HG03457 (cell line): ENCODE results near the gene FIG4.
"Not testable (repeated sequence)": the region's sequence is repeated elsewhere in the genome, so short reads cannot be mapped to it uniquely, and the experiment has no call there.

Experiments used
- ATAC-seq: cut with Tn5 transposase; IDR thresholded peaks from one replicate; pipeline ENCODE4 v1.9.1; 2021; ENCODE audit warnings: moderate number of reproducible peaks; ENCODE audit not compliant: unreplicated experiment

FIG4 gene

DNA sequence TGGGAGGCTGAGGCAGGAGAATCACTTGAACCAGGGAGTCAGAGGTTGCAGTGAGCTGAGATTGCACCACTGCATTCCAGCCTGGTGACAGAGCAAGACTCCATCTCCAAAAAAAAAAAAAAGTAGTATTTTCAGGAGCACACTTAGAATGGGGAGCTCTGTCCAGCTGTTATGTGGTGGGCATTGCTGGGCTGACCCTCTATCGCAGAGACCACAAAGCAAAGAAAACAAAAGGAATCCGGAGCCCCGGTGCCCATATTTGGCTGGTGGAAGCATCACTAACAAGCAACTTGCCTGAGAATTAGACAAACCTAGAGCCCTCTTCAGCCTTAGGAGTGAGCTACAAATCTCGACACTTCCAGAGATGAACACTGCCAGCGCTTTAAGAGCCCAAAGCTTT lies 149.7 kb downstream of the FIG4 start:
- no peak for ATAC-seq

DNA sequence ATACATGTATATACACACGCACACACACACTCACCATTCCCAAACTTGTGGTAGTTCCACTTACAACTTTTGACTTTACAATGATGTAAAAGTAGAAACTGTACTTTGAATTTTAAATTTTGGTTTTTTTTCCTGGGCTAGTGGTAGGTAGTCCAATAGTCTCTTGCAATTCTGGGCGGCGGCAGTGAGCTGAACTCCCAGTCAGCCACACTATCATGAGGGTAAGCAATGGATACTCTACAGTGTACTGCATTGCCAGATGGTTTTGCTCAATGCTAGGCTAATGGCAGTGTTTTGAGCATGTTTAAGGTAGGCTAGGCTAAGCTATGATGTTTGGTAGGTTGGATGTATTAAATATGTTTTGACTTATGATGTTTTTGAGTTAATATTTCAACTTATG lies 150.8 kb downstream of the FIG4 start:
- ATAC-seq, result no peak

DNA sequence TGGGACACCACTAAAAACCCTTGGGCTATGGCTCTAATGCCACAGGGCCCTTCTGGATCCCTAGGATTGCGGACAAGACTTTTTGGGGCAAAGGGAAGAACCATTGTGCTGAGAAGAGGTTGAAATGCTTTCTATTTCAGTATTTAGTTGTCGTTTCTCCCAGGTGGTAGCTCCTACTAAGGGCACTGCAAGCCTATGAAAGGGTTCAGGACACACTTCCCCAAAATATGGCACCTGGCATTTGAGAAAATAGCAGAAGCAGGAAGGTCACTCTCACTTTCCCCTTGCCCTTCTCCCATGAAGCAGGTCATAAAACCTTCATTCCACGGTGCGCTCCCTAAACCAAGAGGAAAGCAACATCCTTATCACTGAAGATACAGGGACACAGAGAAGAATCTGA lies 161.6 kb downstream of the FIG4 start:
- no peak for ATAC-seq

DNA sequence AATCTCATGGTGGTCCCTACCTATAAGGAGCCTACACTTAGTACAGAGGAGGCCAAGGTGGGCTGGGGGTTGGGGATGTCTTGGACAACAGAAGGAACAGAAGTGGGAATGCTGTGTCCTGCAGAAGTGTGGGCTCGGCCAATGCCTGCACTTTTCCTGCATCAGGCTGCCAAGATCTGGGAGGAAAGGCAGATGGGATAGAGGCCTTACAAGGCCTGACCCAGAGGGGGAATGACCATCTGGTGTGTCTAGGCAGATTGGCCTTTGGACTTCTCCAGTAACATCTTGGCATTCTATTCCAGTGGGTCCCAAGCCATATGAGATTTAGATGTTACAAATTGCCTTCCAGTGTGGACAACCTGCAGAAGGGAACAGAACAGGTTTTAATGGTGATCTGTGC lies 162.3 kb downstream of the FIG4 start:
- ATAC-seq, result no peak

DNA sequence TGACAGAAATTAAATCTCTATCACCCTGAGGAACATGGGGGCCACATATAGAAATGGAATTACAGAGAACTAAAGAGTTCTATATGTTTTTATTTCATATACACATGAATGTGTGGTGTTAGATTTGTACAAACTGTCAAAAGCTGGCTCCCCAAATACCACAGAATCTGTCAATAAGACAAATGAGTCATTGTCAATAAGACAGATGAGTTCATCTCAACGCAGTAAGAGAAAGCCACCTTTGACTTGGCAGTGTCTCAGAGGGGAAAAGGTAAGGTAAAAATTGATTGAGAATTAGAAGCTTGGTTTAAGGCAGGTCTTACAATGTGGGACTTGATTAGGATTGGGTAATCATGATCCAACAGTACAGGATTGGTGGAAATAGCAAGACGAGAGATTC lies 162.9 kb downstream of the FIG4 start:
- ATAC-seq, result no peak

DNA sequence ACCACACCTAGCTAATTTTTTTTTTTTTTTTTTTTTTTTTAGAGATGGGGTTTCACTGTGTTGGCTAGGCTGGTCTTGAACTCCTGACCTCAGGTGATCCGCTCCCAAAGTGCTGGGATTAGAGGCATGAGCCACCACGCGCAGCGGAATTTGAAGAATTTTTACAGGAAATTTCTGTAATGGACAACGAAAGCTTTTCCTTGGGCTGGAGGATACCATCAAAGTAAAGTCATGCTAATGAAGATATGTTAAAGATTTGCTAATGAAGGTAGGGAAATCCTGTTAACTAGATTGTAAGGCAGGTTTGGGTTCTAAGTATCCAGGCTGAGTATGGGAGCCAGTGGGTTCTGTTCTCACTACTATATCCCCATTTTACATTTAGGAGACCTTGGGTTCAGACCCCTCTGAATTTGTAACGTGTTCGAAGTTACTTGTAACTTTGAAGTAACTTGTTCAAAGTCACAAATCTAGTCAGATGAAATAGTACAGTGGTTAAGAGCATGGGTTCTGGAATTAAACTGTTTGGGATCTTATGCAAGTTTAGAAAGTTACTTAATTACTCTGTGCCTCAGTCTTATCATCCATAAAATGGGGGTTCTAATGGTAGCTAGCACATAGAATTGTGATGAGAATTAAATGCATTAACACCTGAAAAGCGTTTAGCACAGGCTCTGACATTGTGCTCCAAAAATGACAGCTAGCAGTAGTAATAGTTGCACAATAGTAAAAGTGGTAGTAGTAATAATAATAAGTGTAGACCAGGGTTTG lies 163.6 kb downstream of the FIG4 start:
- ATAC-seq, result no peak

DNA sequence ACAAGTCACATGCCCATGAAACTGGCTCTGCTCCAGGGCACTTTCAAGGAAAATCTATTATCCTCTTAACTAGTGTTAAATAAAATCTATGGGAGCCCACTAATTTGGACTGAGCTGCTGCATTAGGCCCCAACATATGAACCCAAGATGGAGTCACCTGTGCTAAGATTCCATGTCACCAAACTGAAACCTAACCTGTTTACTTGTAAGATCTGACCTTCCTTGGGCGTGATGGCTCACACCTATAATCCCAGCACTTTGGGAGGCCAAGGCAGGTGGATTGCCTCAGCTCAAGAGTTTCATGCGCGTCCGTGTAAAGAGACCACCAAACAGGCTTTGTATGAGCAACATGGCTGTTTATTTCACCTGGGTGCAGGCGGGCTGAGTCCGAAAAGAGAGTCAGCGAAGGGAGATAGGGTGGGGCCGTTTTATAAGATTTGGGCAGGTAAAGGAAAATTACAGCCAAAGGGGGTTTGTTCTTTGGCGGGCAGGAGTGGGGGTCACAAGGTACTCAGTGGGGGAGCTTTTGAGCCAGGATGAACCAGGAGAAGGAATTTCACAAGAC lies 164.5 kb downstream of the FIG4 start:
- ATAC-seq, result not testable (repeated sequence)

- ATAC-seq, result no peak
Measured at GRCh38 chr6:109861946-109862345, 170.8 kb downstream of the FIG4 start.

DNA sequence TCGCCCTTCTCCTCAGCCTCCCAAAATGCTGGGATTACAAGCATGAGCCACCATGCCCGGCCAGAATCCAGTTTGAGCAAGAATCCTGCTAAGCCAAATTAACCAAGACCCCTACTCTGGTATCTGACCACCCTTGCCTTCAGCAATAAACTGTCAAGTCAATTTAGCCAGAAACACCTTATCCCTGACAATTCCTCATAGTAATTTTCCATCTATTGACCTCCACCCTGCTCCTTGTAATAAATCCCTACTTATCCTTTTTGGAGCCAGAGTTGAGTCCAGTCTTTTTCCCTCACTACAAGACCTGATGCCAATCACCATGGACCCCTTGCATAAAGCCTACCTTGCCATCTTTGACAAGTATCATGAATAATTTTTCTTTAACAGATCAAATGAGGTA lies 173.0 kb downstream of the FIG4 start:
- no peak for ATAC-seq

- no peak for ATAC-seq
Measured at GRCh38 chr6:109865968-109866367, 174.9 kb downstream of the FIG4 start.

- ATAC-seq, result no peak
Measured at GRCh38 chr6:109867009-109867969, 176.2 kb downstream of the FIG4 start.

GRCh38 chr6:109867970-109868358 lies 176.9 kb downstream of the FIG4 start:
- ATAC-seq, result no peak

DNA sequence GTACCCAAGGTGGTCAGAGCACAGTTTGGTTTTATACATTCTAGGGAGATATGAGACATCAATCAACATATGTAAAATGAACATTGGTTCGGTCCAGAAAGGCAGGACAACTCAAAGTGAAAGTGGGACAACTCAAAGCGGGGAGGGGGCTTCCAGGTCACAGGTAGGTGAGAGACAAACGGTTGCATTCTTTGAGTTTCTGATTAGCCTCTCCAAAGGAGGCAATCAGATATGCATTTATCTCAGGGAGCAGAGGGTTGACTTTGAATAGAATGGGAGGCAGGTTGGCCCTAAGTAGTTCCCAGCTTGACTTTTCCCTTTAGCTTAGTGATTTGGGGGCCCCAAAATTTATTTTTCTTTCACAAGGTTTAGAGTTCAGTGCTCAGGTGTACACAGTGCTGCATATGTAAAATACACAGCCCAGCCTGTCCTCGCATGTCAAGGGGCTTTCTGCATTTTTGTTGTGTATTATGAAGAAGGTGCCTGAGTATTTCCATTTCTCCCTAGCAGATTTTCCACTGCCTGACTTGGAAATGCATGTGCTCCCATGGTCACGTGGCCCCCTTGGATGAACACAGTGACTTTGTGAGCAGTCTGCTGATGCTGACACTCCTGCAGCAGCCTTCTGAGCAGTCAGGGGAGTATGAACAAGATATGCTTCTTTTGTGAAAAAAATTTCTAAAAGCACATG lies 178.4 kb downstream of the FIG4 start:
- not testable (repeated sequence) for ATAC-seq

DNA sequence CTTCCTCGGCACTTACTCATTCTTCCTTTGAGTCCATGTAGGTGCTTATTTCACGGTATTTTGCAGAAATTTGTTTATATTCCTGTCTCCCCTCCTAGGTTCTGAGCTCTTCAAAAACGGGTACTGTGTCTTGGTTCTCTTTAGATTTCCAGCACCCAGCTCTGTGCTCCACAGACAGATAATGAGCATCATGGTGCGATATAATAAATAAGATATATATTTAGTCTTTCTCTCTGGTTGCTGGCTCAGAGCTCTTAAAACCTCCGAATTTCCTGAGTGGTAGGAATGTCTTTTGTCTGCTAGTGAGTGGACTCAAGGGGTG lies 179.0 kb downstream of the FIG4 start:
- ATAC-seq, result no peak

- ATAC-seq, result no peak
Measured at GRCh38 chr6:109872549-109872948, 181.5 kb downstream of the FIG4 start.

GRCh38 chr6:109872968-109873545 lies 182.0 kb downstream of the FIG4 start:
- ATAC-seq, result no peak

- no peak for ATAC-seq
Measured at GRCh38 chr6:109874086-109874485, 183.0 kb downstream of the FIG4 start.

- no peak for ATAC-seq
Measured at GRCh38 chr6:109874621-109875020, 183.5 kb downstream of the FIG4 start.
